Mesenchymal stem cell (in vitro differentiated cells and primary cell): ENCODE measurements around the gene KIF26A.
A peak's percentile ranks its signal among the peaks of the same experiment; 100 is the strongest.

Source experiments
- DNase-seq: peaks from one replicate; pipeline ENCODE4 v3.0.0-alpha.2; 2013
- H2AFZ ChIP-seq: one replicate; pipeline ENCODE4 v1.6.1; 2013; ENCODE audit warnings: low read depth, mild to moderate bottlenecking, control low read depth, inconsistent platforms, low read length, moderate library complexity
- H2AK5ac ChIP-seq: 2 replicates; pipeline ENCODE4 v1.6.1; 2013; ENCODE audit warnings: low read length, moderate library complexity, mild to moderate bottlenecking, inconsistent platforms; ENCODE audit not compliant: severe bottlenecking
- H2BK120ac ChIP-seq: one replicate; pipeline ENCODE4 v1.6.1; 2013; ENCODE audit warnings: low read depth, mild to moderate bottlenecking, inconsistent platforms, low read length, moderate library complexity
- H2BK12ac ChIP-seq, 2 experiments: one replicate each; pipeline ENCODE4 v1.6.1; 2013; ENCODE audit warnings: inconsistent platforms in 2 of 2, low read length in 2 of 2, mild to moderate bottlenecking in 2 of 2, moderate library complexity in 2 of 2, control low read depth in 1 of 2
- H2BK15ac ChIP-seq: one replicate; pipeline ENCODE4 v1.6.1; 2013; ENCODE audit warnings: mild to moderate bottlenecking, low read depth, inconsistent platforms; ENCODE audit not compliant: poor library complexity, severe bottlenecking
- H2BK5ac ChIP-seq: 2 replicates; pipeline ENCODE4 v1.6.1; 2013; ENCODE audit warnings: low read depth, mild to moderate bottlenecking, low read length, control low read depth, inconsistent platforms; ENCODE audit not compliant: poor library complexity, severe bottlenecking
- H3K14ac ChIP-seq, 2 experiments: one replicate each; pipeline ENCODE4 v1.6.1; 2013; ENCODE audit warnings: inconsistent platforms in 2 of 2, low read length in 2 of 2, control low read depth in 1 of 2, mild to moderate bottlenecking in 1 of 2, moderate library complexity in 1 of 2
- H3K18ac ChIP-seq, 2 experiments: one replicate each; pipeline ENCODE4 v1.6.1; 2013; ENCODE audit warnings: inconsistent platforms in 2 of 2, low read length in 2 of 2, control low read depth in 1 of 2, low read depth in 1 of 2, mild to moderate bottlenecking in 1 of 2
- H3K23ac ChIP-seq, 2 experiments: one replicate each; pipeline ENCODE4 v1.6.1; 2013; ENCODE audit warnings: inconsistent platforms in 2 of 2, low read length in 2 of 2, mild to moderate bottlenecking in 2 of 2, moderate library complexity in 2 of 2, control low read depth in 1 of 2
- H3K27ac ChIP-seq: 2 replicates; pipeline ENCODE4 v1.5.1; 2013; ENCODE audit warnings: mild to moderate bottlenecking, moderate library complexity, low read length, control low read depth, inconsistent platforms; ENCODE audit not compliant: poor library complexity, severe bottlenecking
- H3K27me3 ChIP-seq, 2 experiments: 2 replicates each; pipeline versions ENCODE4 v1.6.1 to v1.7.0; 2013; ENCODE audit warnings: low read length in 2 of 2, mild to moderate bottlenecking in 2 of 2, moderate library complexity in 2 of 2, control low read depth in 1 of 2, inconsistent platforms in 1 of 2; ENCODE audit not compliant: control insufficient read depth in 1 of 2, insufficient read depth in 1 of 2
- H3K36me3 ChIP-seq, 2 experiments: 2 replicates each; pipeline versions ENCODE4 v1.6.1 to v1.7.0; 2013; ENCODE audit warnings: low read length in 2 of 2, control low read depth in 1 of 2, inconsistent platforms in 1 of 2, low read depth in 1 of 2, mild to moderate bottlenecking in 1 of 2; ENCODE audit not compliant: insufficient read depth in 2 of 2, control insufficient read depth in 1 of 2
- H3K4ac ChIP-seq, 2 experiments: one replicate each; pipeline ENCODE4 v1.6.1; 2013; ENCODE audit warnings: inconsistent platforms in 2 of 2, low read length in 2 of 2, mild to moderate bottlenecking in 2 of 2, moderate library complexity in 2 of 2, control low read depth in 1 of 2, low read depth in 1 of 2
- H3K4me1 ChIP-seq: 2 replicates; pipeline ENCODE4 v1.6.1; 2013; ENCODE audit warnings: low read depth, low read length, control low read depth; ENCODE audit not compliant: control insufficient read depth, insufficient read depth
- H3K4me2 ChIP-seq: 2 replicates; pipeline ENCODE4 v1.6.1; 2013; ENCODE audit warnings: low read length, mild to moderate bottlenecking, inconsistent platforms; ENCODE audit not compliant: poor library complexity, severe bottlenecking
- H3K4me3 ChIP-seq, 2 experiments: 2 replicates each; pipeline versions ENCODE4 v1.5.1 to v1.7.0; 2013; ENCODE audit warnings: low read length in 2 of 2, mild to moderate bottlenecking in 2 of 2, control low read depth in 1 of 2, low read depth in 1 of 2; ENCODE audit not compliant: insufficient read depth in 1 of 2
- H3K79me1 ChIP-seq: replicated peaks from 2 replicates; pipeline ENCODE4 v1.6.1; 2013; ENCODE audit warnings: mild to moderate bottlenecking, control low read depth, low read length, inconsistent platforms; ENCODE audit not compliant: poor library complexity, severe bottlenecking
- H3K9ac ChIP-seq: 2 replicates; pipeline ENCODE4 v1.7.0; 2013; ENCODE audit warnings: mild to moderate bottlenecking, low read length, moderate library complexity
- H3K9me3 ChIP-seq: 2 replicates; pipeline ENCODE4 v1.7.0; 2013; ENCODE audit warnings: mild to moderate bottlenecking, low read length; ENCODE audit not compliant: control insufficient read depth
- H4K8ac ChIP-seq: one replicate; pipeline ENCODE4 v1.6.1; 2013; ENCODE audit warnings: inconsistent platforms, mild to moderate bottlenecking, low read length, moderate library complexity
- H4K91ac ChIP-seq: one replicate; pipeline ENCODE4 v1.6.1; 2013; ENCODE audit warnings: mild to moderate bottlenecking, low read length, inconsistent platforms
- WGBS: methylation state at CpG from one replicate; pipeline ENCODE4 v1.1.7; 2013; ENCODE audit warnings: mixed read lengths; 5-methylcytosine and 5-hydroxymethylcytosine counted together

Gene KIF26A

GRCh38 chr14:104094709-104095425, 43.5 kb upstream of the KIF26A start:
- no peak overlapping the region for H2BK120ac ChIP-seq
- H3K14ac ChIP-seq: no peak overlapping the region
- H3K27me3 ChIP-seq: peaks cover 0 to 26% of the 10 kb centered on the region in 2 experiments
- H2AFZ ChIP-seq: no peak overlapping the region
- peaks cover 3% of the 10 kb centered on the region for H3K4me1 ChIP-seq
- no peak overlapping the region for H3K18ac ChIP-seq
- H2BK12ac ChIP-seq: no peak overlapping the region
- H2BK5ac ChIP-seq: no peak overlapping the region
- peak; percentile 28 for DNase-seq
- H3K4me3 ChIP-seq: no peak overlapping the region
- H3K9ac ChIP-seq: no peak overlapping the region
- no peak overlapping the region for H2AK5ac ChIP-seq
- H3K27ac ChIP-seq: no peak overlapping the region
- H4K8ac ChIP-seq: no peak overlapping the region
- H3K79me1 ChIP-seq: no peaks in the 10 kb centered on the region
- no peak overlapping the region for H3K23ac ChIP-seq
- WGBS: 51% methylated on average over 34 of the region's 35 CpGs
- no peaks in the 10 kb centered on the region for H3K36me3 ChIP-seq
- H4K91ac ChIP-seq: no peak overlapping the region
- no peak overlapping the region for H2BK15ac ChIP-seq
- H3K4me2 ChIP-seq: no peak overlapping the region
- H3K4ac ChIP-seq: no peak overlapping the region
- H3K9me3 ChIP-seq: no peaks in the 10 kb centered on the region

GRCh38 chr14:104095426-104096310, 42.7 kb upstream of the KIF26A start:
- DNase-seq: no peak
- H3K14ac ChIP-seq: no peak overlapping the region
- 88% methylated on average over 30 of the region's 31 CpGs for WGBS
- no peaks in the 10 kb centered on the region for H3K9me3 ChIP-seq
- H2BK120ac ChIP-seq: no peak overlapping the region
- no peak overlapping the region for H2BK12ac ChIP-seq
- no peak overlapping the region for H4K91ac ChIP-seq
- no peak overlapping the region for H3K4me3 ChIP-seq
- H3K27ac ChIP-seq: no peak overlapping the region
- H2AK5ac ChIP-seq: no peak overlapping the region
- no peak overlapping the region for H2BK15ac ChIP-seq
- no peak overlapping the region for H3K9ac ChIP-seq
- H3K27me3 ChIP-seq: peaks cover 0 to 26% of the 10 kb centered on the region in 2 experiments
- H2BK5ac ChIP-seq: no peak overlapping the region
- no peak overlapping the region for H3K4me2 ChIP-seq
- H3K4me1 ChIP-seq: peaks cover 3% of the 10 kb centered on the region
- no peak overlapping the region for H3K18ac ChIP-seq
- H3K36me3 ChIP-seq: no peaks in the 10 kb centered on the region
- H3K79me1 ChIP-seq: no peaks in the 10 kb centered on the region
- no peak overlapping the region for H3K4ac ChIP-seq
- no peak overlapping the region for H2AFZ ChIP-seq
- no peak overlapping the region for H4K8ac ChIP-seq
- no peak overlapping the region for H3K23ac ChIP-seq

- 81% methylated on average over 14 of the region's 14 CpGs for WGBS
- Histone ChIP-seq H3K4me1 (peaks cover 3% of the 10 kb centered on the region), H3K36me3 (no peaks in the 10 kb centered on the region), H3K9me3 (no peaks in the 10 kb centered on the region), H2AFZ (no peak overlapping the region), H2BK15ac (no peak overlapping the region), H3K4me3 (no peak overlapping the region), H3K79me1 (no peaks in the 10 kb centered on the region), H3K4me2 (no peak overlapping the region), H2AK5ac (no peak overlapping the region), H3K14ac (no peak overlapping the region), H2BK12ac (no peak overlapping the region), H3K27ac (no peak overlapping the region), H3K23ac (no peak overlapping the region), H4K8ac (no peak overlapping the region), H2BK120ac (no peak overlapping the region), H3K9ac (no peak overlapping the region), H3K27me3 (peaks cover 0 to 26% of the 10 kb centered on the region in 2 experiments), H4K91ac (no peak overlapping the region), H2BK5ac (no peak overlapping the region), H3K4ac (no peak overlapping the region), H3K18ac (no peak overlapping the region)
- no peak for DNase-seq
Observed at GRCh38 chr14:104096318-104096717, 42.1 kb upstream of the KIF26A start.
